GM18517 (cell line): ENCODE measurements around the gene TENM3.

Source experiments
- ATAC-seq: cut with Tn5 transposase; IDR thresholded peaks from one replicate; pipeline ENCODE4 v1.9.1; 2021; ENCODE audit warnings: mild to moderate bottlenecking, moderate library complexity; ENCODE audit not compliant: unreplicated experiment

TENM3 gene

DNA sequence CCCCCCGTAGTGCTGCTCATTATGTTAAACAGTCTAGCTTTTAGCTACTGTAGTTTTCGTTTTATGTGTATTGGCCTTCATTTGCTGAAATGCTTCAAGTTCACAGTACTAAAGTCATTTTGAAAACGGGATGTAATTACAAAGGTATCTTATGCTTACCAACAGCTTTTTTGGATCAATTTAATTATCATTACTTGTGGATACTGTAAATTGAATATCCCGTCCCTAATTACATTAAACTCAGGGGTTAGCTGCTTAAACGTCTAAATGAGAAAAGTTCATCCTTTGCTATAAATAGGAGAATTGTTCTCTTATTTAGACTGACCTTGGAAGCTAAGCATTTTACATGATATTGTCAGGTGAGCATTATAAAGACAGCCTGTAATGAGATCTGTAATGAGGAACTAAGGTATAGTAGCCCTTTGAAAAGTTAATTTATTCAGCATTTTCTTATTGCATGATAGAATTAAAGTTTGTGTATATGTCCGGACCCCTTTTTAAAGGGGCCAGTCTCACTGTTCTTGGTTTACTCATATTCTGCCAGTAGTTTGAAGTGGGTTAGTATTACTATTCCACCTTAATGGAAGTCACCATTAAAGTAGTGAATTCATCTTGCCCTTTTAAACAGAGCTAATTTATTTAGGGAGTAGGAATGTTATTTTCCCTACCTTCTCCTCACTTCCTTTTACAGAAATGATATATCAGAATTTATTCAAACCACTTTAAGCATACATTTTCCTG lies 252.6 kb downstream of the TENM3 start:
- ATAC-seq, result no peak

DNA sequence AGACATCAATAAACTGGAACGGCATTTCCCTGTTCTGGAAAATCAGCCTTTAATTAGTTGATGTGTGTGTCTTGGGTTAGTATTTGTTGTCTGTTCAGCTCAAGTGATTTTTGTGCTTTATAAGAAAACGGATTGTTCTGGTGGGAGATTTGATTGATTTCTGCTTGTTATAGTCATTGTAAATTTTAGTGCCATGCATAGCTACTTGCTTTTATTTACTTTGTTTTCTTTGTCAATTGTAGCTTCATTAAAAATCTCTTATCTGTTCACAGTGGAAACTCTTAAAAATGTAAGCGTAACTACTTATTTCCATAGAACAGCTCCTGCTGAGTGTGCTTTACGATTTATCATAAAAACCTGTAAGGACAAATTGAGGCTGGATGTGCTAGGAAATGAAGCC lies 253.2 kb downstream of the TENM3 start:
- ATAC-seq, result no peak

DNA sequence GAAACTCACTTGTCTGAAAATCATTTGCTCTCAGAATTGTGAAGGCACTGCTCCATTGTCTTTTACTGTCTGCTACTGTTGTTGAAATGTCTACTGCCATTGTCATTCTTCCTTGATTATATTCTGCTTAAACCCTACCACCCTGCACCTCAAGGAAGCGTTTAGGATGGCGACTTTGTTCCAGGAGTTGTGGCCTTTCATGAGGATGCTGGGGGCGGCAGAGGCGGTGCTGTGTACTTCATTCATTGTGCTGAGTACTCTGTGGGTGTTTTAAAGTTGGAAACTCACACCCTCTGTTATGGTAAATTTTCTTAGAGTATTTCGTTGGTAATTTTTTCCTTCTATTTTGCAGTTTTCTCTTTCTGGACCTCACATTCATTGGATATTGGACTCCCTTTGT lies 258.9 kb downstream of the TENM3 start:
- ATAC-seq, result no peak

DNA sequence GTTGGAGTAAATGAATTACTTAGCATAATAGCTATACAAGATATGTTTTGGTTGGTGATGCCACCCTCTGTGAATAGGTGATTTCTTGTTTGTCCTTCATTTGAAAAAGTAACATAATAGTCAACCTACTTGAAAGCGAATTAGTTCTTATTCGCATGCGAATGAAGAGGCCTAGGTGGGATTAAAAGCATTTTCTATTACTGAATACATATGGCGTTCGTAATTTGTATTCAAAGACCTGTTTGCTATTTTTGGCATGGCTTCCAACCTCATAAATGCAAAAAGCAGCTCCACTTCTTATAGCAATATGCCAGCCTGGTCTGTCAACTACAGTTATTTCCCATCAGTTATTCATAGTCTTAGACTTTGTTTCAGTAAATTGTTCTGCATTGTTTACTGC lies 261.3 kb downstream of the TENM3 start:
- ATAC-seq, result no peak

DNA sequence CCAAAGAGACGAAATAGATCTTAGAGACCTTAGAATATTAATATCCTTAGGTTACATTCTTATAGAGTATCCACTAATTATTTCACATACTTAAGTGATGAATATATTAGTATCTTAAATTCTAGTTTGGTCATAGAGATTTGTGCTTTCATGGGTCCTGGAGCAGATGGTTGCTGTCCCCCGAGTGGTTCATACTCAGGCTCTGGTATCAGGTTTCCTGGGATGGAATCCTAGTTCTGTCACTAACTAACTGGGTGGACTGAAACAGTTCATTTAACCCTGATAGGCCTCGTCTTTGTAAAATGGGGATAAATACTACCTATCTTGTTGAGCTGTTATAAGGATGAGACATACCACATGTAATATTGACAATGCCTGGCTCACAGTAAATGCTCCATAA lies 264.6 kb downstream of the TENM3 start:
- no peak for ATAC-seq

DNA sequence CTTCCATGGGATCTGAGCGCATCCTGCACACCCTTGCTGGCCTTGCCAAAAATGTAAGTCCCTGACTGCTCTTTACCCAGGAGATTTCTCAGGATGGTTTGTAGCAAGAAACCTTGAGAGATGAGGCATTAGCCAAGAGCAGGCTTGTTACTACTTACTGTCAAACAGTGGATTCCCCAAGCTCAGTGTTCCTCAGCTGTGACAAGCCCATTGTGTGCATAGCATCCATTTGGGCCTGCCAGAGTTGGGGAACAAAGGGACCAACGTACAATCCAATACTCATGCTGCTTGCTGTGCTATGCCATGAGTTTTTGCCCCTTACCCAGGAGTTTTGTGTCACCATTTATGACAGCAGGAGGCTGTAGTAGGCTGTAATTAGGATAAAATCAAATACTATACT lies 267.6 kb downstream of the TENM3 start:
- ATAC-seq, result no peak

DNA sequence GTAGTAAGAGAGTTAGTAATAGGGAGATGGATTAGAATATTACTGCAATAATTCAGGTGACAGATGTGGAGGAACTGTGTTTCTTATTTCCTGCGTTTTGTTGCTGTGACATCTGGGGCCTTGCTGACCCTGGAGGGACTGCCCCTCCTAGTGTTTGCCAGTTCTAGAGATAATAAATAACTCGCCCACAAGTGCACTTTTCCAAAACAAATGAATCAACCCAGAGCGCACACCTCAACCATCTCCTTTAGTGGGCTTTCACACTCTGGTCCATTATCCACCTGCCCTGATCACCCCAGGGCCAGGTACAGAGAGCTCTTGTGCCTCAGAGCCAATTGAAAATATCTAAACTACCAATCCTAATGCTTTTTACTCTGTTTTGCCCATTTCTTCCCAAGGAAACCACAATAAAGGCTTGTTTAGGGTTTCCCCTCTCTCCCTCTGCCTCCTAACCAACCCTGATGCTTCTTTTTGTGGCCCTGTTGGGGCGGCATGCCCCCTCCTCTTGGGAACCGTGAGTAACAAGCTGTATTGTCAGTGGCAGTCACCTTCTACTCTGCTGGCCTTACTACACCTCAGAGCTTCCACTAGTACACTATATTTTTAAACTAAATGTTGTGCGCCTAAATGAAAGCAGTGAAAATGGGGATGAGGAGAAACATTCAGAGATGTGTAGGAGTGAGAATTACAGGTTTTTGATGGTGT lies 270.5 kb downstream of the TENM3 start:
- peak; percentile 86 for ATAC-seq

DNA sequence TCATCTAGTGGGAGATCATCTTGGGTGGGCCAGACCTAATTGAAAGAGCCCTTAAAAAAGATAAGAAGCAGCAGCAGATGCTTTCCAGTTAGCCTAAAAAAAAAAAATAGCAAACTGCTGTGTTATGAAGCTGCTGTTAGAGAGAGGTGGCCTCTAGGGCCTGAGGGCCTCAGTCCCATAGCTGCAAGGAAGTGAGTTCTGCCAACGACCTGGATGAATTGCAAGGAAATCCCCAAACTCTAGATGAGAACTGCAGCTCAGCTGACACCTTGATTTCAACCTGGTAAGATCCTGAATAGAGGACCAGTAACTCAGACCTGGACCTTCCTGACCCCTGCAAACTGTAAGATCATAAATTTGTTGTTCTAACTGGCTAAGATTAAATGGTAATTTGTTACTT lies 275.2 kb downstream of the TENM3 start:
- no peak for ATAC-seq

DNA sequence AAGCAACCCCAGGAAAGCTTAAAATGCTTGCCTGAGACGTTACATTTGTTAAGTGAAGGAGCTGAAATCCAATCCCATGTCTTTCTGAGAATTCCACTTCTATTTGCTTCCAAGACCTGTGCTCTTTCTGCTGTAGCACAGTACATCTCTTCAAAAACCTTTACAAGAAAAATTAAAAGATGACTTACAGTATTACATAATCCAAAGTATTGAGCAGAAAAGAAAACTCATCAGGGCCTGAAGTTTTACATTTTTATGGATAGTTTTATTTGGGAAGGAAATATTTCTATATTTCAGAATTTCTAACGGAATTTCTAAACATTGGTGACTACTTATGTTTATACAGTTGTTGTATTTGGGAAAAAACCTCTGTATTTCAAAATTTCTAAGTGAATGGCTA lies 276.3 kb downstream of the TENM3 start:
- ATAC-seq, result no peak

DNA sequence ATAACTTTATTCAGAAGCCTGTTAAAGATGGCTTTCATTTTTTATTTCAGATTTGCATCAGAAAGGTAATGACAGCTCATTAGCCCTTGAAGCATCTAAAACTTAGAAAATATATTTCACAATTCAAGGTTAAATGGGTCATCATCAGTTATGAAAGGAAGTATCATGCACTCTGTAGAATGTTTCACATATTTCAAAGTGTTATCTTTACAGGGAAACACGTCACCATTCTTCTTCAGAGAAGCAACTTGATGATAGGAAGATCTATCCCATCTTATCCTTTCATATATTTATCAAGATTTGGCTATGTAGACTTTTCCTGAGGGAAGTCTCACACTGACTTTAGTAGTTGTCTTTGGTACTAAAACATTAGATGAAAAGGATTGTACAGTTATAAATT lies 277.8 kb downstream of the TENM3 start:
- no peak for ATAC-seq

DNA sequence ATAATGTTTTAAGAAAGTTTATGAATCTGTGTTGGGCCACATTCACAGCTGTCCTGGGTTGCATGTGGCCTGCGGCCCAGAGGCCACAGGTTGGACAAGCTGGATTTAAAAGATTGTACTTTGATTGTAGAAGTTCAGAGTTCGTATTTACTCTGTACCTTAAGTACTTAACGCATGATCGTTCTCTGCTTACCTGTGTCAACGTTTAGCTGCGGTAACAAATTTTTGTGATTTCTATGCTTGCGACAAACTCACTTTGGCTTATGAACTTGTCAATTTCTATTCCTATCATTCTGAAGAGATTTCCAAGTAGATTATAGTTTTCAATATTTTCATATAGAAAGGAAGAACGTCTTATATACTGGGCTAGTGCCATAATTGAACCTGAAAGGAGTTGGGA lies 285.6 kb downstream of the TENM3 start:
- ATAC-seq, result no peak

DNA sequence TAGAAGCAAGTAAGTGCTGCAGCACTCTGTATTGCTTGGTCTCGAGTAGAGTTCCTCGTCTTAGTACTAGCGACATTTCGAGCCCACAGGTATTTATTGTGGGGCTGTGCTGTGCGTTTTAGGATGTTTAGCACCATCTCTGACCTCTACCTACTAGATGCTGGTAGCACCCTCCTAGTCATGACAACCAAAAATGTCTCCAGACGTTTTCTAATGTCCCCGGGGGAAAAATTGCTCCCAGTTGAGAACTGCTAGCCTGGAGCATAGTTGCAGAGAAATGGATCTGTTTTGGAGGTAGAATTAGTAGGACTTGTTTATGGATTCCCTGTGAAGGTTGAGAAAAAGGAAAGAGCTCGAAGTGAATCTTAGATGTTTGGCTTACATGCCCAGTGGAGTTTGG lies 287.2 kb downstream of the TENM3 start:
- ATAC-seq, result no peak

DNA sequence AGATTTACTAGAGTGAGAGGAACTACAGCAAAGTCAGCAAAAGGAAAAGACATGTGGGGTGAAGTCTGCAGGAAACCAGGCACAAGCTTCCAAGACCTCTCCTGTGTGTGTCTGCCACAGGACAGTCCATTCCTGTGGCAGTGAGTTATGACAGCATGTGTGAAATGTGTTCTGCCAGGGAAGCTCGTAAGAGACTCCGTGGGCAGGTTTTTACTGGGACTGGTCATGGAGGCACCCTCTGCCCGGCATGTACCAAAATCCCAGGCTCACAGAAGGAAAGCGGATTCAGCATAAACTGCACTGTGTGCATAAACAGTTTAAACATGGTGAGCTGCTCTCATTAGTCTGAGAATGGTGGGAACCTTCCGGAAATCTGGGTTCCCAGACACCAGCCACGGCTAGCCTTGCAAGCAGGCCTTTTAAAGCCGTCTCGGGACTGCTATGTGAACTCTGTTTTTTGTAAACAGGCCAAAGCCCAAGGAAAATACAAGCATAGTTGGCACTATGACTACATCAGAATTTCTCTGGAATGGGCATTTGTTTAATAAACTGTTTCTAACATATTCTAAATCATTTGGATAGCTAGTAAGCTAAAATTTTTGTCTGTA lies 288.5 kb downstream of the TENM3 start:
- ATAC-seq, result no peak

DNA sequence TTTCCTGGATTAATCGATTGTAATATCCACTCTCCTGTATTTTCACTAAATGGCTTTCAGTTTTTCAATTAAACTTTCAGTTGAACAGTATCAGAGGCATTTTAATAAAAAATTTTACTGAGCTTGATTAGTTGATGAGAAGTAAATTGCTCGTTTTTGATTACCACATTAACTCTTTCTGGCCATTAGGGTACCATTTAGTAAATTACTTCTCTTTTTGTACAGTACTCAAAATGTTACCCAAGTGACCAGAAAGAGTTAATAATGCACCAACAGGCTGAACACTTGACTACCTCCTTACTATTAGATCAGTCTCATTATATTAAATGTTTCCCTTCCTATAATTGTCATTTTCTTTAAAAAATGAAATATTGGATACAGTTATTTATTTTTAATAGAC lies 289.2 kb downstream of the TENM3 start:
- ATAC-seq, result no peak

DNA sequence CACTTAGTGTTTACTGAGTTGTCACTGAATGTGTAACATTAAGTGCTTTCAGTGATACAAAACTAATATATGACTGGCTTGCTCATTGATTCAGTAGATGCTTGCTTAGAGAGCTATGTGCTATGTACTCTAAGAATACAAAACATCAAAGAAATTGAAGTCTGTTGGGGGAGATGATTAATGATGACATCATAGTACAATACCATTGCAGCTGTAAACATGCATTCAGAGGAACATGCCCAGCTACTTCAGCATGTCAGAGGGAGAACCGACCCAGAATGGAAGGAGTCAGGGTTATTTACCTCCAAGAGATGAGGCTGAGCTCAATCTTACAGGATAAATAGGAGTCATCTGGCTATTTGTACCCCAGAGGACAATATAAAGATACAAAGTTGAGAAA lies 290.8 kb downstream of the TENM3 start:
- ATAC-seq, result no peak

DNA sequence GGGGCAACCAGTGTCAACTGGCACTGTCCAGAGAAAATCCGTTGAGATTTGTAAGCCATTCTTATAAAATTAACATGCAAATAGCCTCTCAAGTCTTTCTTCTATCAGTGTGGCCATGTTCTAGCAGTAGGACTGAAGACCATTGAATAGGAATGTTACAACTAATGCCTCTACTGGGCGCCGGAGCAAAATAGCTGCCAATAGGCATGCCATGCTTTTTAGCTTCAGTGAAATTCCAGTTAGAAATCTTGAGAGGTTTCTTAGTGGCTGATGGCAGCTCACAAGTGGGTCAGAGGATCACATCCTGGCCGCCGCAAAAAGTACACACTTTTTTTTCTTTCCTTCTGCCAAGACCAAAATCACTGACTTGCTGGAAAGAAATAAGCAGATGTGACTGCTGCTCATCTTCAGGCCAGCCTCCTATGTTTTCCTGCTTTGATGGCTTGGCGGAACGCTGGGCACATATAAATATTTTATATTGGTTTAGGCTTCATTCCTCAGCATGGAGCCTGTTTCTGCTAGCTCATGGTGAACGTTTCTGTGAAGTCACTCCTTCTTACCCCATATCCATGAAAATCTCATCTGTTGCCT lies 293.1 kb downstream of the TENM3 start:
- no peak for ATAC-seq

DNA sequence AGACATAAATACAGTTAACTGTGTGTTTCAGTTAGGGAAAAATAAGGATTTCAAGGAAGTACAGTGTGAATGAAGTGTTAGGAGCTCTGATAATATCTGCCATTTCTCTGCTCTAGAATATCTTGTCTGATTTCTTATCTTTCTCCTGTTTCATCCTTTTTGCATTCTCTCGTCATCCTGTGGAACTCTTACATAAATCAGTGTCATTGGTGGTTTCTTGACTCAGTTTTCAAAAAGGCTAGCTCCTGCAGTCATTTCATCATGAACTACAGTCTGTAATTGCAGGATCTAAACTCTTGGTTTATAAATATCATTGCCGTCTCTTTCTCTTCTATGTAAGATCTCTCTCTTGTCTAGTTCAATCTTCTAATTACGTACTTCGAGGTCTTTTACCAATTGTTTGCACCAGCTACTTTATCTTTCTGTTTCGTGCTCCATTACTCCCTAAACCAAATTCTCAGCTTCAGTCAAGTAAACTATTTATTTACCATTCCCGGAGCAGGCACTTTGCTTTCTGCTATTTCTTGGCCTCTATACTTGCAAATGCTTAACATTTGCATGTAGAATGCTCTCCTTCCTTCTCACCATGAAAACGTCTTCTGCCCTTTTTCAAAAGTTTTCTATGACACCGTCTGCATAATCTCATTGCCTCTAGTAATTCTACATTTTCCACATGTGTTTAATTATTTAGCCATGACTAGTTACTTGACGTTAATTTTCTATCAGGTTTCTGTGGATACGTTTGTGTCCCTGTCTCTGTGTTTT lies 294.0 kb downstream of the TENM3 start:
- no peak for ATAC-seq

DNA sequence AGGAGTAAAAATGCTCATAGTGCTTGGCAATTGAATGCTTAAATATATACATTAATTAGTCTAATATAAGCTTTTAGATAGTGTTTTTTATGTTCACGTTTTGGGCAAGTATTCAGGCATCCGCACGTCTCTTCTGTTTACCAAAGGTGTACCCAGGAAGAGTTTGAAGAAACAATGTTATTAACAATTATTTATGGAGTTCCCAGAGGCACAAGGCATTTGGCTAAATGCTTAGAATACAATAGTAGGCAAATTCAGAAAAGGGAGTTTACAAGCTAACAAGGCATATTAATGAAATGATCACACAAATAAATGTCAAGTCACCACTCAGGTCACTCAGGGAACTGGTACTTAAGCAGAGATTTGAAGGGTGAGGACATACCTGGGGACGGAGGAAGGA lies 294.8 kb downstream of the TENM3 start:
- no peak for ATAC-seq

DNA sequence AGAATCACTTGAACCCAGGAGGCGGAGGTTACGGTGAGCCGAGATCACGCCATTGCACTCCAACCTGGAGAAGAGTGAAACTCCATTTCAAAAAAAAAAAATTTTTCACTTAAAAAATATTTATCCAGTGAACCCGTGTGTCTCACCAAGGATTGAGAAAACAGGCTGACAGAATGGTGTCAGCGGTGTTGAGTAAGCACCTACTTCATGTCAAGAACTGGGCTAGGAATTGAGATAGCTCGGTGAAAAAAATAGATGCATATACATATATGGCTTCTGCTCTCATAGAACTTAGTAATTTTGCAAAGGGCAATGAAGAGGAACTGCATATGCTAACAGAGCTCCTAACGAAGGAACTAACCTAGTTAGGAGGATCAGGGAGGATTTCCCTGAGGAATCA lies 297.3 kb downstream of the TENM3 start:
- no peak for ATAC-seq

DNA sequence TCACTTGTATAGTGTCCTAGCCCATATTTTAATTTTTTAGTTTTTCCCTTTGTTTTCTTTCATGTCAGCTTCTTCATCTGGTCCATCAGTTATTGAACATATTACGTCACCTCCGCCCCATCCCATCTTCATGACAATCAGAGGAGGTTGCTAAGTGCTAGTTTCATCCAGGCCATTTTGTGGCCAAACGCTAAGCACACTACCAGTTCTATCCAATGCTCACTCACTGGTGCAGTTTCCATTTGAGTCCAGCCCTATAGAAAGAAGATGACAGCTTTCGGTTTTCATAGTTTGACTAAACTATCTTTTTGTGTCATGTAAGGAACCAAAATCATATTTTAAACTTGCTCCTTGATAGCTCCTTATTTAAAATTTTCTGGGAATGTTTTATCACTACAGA lies 304.2 kb downstream of the TENM3 start:
- ATAC-seq, result peak; percentile 99

DNA sequence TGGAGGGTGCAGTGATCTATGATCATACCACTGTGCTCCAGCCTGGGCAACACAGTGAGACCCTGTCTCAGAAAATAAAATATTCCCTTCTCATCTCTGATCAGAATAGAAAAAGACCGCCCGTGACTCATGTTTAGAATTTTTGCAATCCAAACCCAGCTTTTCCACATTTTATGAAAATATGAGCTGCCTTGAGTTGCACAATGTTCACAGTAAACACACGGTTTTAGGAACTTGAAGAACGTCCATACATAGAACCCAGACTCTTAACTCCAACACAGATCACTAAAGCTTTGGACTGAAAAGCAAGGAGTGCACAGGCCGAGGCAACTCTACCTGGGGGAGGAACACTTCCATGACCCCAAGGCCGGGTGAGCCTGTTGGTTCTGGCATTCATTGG lies 305.0 kb downstream of the TENM3 start:
- ATAC-seq, result no peak
